NCI-H226 (cell line): ENCODE results near the gene VLDLR.

Source experiments
- DNase-seq: peaks from one replicate; pipeline ENCODE4 v3.0.0-alpha.2; 2015

VLDLR gene

GRCh38 chr9:2622461-2623287 is 1.1 kb downstream of the VLDLR start:
- no peak for DNase-seq

- DNase-seq, result peak; percentile 75
Measured at GRCh38 chr9:2623288-2624050, 1.9 kb downstream of the VLDLR start.

DNA sequence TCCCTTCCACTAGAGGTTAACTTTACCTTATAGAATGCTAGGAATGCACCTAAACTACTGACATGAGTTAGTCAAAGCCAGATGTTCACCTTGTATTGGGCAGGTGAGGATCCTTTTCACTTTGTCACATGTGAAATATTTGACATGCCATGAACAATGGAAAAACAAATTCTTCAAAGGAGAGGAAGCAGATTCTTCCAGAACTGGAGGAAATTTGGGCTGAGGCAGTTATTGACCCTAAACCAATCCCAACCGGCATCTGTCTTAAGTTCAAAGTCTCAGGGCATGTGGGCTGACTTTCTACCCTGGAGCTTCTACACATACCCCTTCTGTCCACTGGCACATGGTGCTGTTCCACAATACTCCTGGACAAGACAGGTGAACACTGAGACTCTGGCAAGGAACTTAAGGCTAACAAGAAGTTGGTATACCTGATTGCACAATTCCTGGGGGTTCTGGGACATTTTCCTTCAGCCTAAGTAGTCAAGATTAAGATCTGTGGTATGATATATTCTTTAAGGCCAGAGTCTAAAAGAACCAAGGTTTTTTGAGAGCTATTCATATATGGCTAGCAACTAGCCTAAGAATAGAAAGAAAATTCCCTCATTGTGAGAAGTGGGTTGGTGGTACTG is 2.6 kb downstream of the VLDLR start:
- DNase-seq, result no peak

DNA sequence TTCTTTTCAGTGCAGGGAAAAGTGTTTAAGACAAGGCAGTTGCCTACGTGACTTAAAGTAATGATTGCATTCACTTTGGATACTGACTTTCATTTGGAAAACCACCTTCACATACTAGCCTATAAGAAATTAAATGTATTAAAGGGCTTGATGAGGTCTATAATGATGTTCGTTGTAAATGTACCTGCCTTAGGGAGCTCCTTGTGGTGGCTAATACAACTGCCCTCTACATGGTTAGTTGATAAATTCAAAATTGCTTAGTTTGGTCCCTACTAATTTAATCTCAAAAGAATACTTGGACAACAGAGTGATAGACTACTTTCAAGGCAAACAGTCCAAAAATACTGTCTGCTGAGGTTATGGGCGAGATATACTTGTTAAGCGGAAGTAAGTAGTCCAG is 3.8 kb downstream of the VLDLR start:
- DNase-seq, result no peak

GRCh38 chr9:2628919-2629318 is 7.3 kb downstream of the VLDLR start:
- DNase-seq, result no peak

GRCh38 chr9:2630158-2630557 is 8.6 kb downstream of the VLDLR start:
- DNase-seq, result no peak

GRCh38 chr9:2631263-2631662 is 9.7 kb downstream of the VLDLR start:
- no peak for DNase-seq

DNA sequence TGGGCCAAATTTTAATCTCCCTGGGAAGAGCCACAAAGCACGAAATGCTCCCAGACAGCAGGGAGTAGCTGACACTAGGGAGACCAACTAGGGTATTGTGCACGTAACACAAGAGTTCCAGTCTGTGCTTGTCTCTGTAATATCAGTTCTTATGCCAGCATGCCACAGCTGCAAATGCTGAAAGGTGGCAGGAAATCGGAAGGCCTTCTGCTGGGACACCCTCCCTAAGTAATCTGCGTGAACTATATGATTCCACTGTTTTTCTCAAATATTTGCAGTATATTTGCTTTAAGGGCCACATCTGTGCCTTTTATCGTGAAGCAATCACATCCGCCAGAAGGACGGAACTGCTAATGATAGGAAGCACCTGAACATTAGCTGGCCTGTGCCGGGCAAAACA is 12.6 kb downstream of the VLDLR start:
- no peak for DNase-seq

- no peak for DNase-seq
Measured at GRCh38 chr9:2634818-2635217, 13.2 kb downstream of the VLDLR start.

GRCh38 chr9:2635922-2636321 is 14.3 kb downstream of the VLDLR start:
- DNase-seq, result no peak

- DNase-seq, result no peak
Measured at GRCh38 chr9:2637390-2637789, 15.8 kb downstream of the VLDLR start.

GRCh38 chr9:2638871-2639673 is 17.5 kb downstream of the VLDLR start:
- DNase-seq, result no peak

DNA sequence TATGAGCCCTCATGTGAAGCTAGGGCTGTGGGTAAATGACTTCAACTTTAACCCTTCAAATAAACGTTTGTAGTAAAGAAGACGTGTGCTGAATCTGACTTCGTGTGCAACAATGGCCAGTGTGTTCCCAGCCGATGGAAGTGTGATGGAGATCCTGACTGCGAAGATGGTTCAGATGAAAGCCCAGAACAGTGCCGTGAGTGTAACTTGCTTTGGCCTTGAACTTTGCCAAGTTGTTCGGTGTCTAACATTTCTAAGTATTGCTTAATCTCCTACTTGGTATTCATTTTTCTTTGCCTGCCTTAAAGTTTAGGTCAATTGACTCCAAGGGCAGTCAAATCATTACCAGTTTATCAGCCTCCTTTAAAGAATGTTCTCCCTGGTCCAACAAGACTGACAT is 18.2 kb downstream of the VLDLR start:
- DNase-seq, result no peak

DNA sequence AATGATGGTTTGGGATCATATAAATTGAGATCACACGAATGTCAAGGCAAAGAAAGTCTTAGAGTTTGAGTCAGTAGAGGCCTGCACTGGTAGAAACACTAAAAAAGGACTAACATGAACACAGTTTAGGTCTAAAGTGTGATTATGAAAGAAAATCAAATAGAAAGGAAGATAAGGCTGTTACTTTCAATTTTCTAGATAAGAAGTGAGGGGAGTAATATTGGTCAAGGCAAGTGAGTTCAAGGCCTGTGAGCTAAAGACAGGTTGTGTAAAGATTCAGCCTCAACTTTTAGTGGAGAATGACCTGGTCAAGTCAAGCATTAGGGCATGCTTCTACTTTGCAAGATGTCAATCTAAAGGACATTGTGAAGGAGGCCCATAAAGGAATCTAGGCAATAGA is 19.0 kb downstream of the VLDLR start:
- no peak for DNase-seq

- DNase-seq, result no peak
Measured at GRCh38 chr9:2641033-2641432, 19.4 kb downstream of the VLDLR start.

GRCh38 chr9:2642068-2642467 is 20.5 kb downstream of the VLDLR start:
- no peak for DNase-seq

DNA sequence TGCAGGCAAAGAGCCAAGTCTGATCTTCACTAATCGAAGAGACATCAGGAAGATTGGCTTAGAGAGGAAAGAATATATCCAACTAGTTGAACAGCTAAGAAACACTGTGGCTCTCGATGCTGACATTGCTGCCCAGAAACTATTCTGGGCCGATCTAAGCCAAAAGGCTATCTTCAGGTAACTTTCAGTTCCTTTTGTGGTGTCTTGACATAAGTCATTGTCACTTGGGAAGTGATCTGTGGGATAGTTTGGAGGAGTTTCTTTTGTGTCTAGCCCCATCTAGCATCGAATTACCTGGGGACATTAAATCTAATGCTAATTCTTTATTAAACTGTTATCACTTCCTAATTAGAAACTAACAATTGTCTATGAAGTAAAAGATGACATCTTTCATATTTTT is 24.0 kb downstream of the VLDLR start:
- no peak for DNase-seq

DNA sequence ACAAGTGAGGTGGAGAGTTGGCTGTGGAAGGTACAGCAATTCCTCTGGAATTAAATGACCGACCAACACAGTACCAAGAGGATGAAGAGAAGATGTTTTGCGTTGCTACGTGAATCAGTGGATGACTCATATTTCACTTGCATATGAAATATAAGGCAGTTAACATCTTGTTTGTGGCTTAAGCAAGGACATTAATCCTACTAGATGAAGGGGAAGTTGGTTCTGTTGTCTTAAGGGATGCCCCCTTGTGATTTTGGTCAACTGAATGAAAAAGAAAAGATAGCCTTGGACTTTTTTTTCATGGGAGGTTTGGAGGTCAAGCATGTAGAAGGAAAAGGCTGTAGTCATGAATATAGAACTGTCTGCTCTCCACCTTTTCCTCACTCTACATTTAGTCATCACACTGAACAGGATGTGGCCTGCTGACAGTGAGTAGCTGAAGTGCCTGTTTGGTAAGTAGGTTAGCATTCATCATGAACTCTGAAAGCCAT is 33.9 kb downstream of the VLDLR start:
- peak; percentile 87 for DNase-seq

- DNase-seq, result no peak
Measured at GRCh38 chr9:2657427-2657826, 35.8 kb downstream of the VLDLR start.

DNA sequence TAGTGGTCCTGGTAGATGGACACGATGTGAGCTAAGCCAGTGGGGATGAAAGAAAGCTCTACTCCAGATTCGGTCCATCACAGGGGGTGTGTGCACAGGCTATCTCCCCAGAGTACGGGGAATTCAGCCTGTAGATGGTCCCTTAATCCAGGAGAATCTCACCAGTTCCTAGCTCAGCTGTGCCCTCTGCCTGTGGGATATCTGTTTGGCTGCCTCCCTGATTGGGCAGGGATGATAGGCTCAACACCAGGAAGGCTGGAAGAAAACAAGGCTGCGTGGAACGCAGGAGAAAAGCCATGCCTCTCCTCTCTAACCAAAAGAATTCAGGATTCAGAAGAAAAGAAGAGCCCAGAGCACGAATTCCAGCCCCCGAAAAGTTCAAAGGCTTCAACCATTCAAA is 40.9 kb downstream of the VLDLR start:
- no peak for DNase-seq

DNA sequence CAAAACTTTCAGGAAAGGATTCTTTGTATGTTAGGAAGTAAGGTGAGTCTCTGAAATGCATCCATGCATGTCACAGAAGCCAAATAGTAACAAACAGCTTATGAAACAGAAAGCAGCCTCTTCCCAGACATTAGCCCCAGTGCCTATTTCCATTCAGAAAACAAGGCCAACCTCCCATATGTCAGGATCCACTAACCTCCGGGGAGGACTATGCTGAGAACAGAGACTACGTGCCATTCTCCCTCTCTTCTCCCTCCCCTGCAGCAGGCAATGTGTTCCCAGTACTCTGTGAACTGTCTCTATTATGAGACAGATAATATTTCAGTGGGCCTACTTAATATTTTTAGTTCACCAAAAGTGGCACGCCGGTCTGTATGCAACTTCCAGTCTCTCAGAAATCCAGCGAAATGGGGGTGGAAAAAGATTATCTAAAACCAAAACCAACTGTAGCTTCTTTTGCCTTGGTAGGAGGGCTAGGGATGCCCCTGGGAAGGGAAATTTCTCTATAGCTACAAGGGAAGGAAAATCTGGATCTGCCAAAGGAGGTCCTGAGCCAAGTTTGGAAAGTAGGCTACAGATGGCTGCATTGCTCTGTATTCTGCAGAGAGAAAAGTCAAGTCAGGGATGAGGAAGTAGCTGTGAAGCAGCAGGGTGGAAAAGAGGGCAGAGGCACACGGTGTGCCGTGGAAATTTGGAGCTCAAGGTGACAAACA is 42.0 kb downstream of the VLDLR start:
- no peak for DNase-seq
